ENCODE results near the gene PPM1L.

GRCh38 chr3:160951642-160952487 is 195.8 kb downstream of the PPM1L start:
- TF ChIP-seq CTCF (conservative IDR thresholded peaks at IDR 0.05 in 1 of 2, IDR thresholded peaks at IDR 0.05 in 1 of 2; ENCODE audit: low read depth in 1 of 2, low read length in 2 of 2) = no peak
- TF ChIP-seq EZH2 (IDR thresholded peaks at IDR 0.05; ENCODE audit: low read length, missing control alignments) = no peak
